Measurements from ENCODE around the gene KDM4D.
A peak's percentile ranks its signal among the peaks of the same experiment; 100 is the strongest.
"Not testable (repeated sequence)": the region's sequence is repeated elsewhere in the genome, so short reads cannot be mapped to it uniquely, and the experiment has no call there.

The KDM4D gene

DNA sequence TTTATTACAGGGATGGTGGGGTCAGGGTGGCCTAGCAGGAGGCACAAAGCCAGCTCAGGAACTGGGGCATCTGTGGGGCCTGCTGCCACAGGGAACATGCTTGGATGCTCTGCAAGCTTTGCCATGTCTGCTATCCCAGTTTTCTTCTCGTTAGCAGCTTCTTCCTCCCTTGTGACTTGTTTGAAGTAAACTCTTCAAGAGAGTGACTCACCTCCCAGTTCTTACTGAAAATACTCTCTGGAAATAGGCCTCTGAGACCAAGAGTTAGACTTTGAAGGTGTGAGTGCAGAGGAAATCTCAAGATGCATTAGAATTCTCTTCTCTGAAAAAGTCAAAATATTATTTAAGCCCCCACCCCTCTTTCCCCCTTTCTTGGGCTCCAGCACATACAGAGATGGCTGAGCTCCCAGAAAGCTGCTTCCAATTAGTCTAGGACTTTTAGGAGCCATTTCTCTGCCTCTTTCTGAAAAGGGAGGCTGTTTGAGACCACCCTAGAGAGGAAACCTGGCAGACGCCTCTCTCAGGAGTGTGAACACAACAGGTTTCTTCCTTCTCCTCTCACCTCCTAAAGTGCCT lies 15.3 kb upstream of the KDM4D start:
- no peak for DNase-seq (ENCODE audit: low read depth)

- no peak for DNase-seq (ENCODE audit: low read depth)
Measured at GRCh38 chr11:94959179-94959578, 14.3 kb upstream of the KDM4D start.

DNA sequence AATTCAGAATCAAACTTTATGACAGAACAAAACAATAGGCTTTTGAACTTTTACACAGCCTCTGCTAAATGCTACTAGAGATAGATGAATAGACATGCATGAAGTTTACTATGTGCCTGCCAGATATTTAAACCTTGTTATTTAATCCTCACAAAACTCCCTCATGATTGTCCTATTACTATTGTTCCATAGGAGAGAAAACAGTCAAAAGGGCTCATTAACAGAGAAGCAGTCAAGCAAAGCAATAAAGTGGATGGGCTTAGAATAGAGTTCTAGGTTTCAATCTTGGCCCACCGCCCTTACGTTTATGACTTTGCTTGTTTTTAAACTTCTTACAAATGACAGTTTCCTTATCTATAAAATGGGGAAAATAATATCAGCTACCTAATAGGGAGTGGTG lies 13.0 kb upstream of the KDM4D start:
- DNase-seq (ENCODE audit: low read depth) = no peak

DNA sequence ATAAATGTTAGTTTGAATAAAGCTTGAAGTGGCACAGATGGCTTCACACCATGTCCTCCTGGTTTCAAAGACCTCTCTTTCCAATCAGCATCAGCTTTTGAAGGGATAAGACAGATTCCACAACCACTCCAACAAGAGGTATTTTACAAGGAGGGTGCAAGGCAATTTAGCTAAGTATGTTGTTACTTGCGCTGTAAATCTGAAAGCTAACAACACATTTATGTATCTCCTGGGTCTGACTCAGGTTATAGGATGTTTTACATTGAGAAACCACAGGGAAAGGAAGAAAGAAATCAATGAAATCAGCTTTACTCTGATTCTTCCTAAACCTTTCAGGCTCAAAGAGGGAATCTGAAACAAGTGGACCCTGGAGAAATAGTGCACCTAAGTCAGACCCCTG lies 12.3 kb upstream of the KDM4D start:
- no peak for DNase-seq (ENCODE audit: low read depth)

- no peak for DNase-seq (ENCODE audit: low read depth)
Measured at GRCh38 chr11:94964934-94965333, 8.6 kb upstream of the KDM4D start.

DNA sequence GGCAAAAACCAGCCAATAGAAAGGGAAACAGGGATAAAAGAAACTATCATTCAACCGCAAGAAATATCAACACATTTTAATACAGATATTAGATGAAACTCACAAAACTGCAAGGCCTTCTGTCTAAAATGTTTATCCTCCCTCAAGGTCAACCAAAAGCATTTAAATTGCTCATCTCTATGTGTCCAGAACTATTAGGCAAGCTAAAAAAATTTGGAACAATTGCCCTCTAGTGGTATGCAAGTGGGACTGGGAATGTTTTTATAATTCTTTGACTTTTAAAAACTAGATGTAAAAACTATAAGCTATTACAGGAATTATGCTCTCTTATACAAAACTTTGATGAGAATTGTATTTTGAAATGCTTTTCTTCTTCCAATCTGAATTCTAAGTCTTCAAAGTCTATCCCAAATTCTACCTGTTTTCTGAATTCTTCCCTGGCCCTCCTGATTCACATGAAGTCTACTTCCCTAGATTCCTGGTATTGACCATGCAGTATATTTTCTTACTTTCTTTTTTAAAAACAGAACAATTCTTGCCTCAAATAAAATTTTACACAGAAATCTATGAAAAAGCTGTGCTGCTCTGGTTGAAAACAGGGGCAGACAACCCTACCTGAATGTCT lies 5.1 kb upstream of the KDM4D start:
- DNase-seq (ENCODE audit: low read depth) = peak; percentile 29

- no peak for DNase-seq (ENCODE audit: low read depth)
Measured at GRCh38 chr11:94972700-94973098, 810 bp upstream of the KDM4D start.

DNA sequence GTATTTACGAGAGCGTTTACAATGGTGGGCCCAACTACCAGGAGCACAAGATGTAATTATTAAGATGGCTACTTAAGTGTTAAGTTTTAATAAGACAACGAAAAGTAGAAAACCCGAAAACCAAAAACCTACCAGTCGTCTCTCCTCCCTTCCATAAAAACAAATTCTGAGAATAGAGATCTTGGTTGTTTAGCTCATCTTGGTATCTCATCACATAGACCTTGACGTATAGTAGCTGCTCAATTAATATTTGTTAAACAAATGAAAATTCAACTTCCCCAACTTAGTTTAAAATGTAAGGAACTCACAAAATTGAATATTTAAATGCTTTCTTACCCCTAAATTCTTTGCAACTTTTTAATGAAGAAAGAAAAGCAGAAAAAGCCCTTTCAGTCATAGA lies 669 bp downstream of the KDM4D start:
- no peak for DNase-seq (ENCODE audit: low read depth)

DNA sequence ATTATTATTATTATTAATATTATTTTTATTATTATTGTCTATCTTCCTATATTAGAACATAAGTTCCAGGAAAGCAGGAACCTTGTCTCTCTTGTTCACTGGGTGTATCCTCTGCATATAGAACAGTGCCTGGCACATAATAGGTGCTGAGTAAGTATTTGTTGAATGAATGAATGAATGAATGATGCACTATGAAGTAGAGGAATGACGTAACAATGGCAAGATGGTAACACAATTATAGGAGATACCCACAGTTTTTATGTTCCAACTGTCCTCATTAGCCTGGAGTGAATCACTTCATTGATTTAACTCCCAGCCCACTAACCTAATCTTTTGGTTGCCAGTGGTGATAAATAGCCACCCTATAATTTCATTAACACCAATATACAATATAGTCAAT lies 2.1 kb downstream of the KDM4D start:
- no peak for DNase-seq (ENCODE audit: low read depth)

GRCh38 chr11:94987378-94987777 lies 13.9 kb downstream of the KDM4D start:
- DNase-seq (ENCODE audit: low read depth) = no peak

- no peak for DNase-seq (ENCODE audit: low read depth)
Measured at GRCh38 chr11:94988748-94989147, 15.2 kb downstream of the KDM4D start.

DNA sequence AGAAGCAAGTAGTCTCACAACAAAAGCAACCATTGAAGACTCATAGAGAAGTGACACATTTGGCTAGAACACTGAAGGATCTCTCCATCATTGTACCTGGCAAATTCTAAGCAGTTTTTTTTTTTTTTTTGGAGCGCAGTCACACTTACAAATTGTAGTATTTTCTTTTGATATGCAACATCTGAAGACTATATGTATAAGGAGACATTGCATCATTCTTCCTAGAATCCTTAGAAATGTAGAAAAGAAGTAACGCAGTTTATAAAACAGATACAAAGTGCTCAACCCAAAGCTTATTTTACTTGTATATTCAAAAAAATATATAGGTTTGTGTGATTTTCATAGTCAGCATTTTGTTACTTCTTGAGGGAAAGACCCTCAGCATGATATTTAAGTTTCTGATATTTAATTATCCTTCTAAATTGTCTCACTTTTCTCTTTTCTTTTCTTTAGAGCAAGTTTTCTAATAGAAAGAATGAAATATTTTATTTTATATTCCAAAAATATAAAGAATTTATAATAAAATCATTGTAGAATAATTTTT lies 20.0 kb downstream of the KDM4D start:
- no peak for DNase-seq (ENCODE audit: low read depth)

DNA sequence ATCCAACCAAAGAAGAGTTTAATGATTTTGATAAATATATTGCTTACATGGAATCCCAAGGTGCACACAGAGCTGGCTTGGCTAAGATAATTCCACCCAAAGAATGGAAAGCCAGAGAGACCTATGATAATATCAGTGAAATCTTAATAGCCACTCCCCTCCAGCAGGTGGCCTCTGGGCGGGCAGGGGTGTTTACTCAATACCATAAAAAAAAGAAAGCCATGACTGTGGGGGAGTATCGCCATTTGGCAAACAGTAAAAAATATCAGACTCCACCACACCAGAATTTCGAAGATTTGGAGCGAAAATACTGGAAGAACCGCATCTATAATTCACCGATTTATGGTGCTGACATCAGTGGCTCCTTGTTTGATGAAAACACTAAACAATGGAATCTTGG lies 23.9 kb downstream of the KDM4D start:
- DNase-seq (ENCODE audit: low read depth) = no peak

GRCh38 chr11:94998285-94998684 lies 24.8 kb downstream of the KDM4D start:
- DNase-seq (ENCODE audit: low read depth) = no peak

DNA sequence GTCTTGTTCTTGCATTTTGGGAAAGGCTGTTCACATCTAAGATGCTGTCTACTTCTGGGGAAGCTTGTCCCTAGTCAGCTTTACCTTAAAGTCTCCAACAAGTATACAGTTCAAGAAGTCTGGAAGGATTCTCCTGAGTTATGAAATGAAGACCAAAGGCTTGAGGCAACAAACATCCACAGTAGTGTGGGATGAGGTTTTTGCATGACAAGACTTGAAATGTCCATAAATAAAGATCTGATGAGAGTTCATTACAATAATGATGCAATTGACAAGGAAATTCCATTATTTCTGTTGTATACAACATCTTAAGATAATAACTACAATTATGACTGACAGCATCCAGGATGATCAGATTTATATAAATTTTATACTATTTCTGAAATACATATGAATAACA lies 30.2 kb downstream of the KDM4D start:
- no peak for DNase-seq (ENCODE audit: low read depth)

GRCh38 chr11:95005642-95006041 lies 32.1 kb downstream of the KDM4D start:
- DNase-seq (ENCODE audit: low read depth) = no peak

DNA sequence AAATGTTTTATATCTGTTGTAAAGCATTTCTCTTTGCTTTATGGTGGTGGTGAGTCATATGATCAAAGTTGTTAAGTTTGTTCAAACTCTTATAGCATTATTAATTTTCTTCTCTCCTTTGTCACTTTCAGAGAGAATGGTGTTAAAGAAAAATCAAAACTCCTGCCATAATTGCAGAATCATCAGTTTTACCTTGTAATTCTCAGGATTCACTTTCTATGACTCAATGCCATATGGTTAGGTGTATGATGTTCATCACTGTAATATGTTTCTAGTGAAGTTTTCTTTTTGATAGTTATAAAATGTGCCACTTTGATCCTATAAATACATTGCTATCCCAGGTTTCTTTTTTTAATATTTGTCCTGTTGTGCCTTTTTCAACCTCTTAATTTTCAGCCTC lies 37.9 kb downstream of the KDM4D start:
- no peak for DNase-seq (ENCODE audit: low read depth)

DNA sequence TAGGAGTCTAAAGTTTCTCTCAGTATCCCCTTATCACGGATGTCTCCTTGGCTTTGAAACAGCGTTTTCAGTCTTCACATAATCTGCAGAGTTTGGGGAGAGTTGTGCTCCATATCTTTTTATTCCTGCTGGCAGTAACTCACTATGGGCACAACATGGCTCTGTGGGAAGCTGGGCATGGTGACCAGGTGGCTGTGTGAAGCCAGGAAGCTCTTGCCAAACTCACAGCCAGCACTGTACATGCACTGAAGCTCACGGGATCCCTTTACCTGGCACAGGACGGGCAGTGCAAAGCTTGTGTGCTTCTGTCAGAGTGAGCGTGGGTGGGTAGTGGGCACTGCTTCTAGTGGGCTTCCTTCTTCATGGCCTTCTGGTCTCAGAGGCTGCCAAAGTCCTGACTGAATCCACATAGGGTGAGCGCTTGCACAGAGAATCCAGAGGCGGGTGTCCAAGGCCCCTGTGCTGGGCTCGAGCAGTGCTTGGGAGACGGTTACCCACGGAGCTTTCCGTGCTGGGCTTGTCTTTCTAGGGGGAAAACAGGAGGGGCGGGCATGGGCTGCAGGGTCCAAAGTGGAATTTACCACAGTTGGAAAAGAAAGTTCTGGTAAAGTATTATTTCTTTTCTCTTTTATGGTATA lies 40.8 kb downstream of the KDM4D start:
- no peak for DNase-seq (ENCODE audit: low read depth)

- DNase-seq (ENCODE audit: low read depth) = no peak
Measured at GRCh38 chr11:95016139-95016538, 42.6 kb downstream of the KDM4D start.

GRCh38 chr11:95021468-95021867 lies 48.0 kb downstream of the KDM4D start:
- DNase-seq (ENCODE audit: low read depth) = not testable (repeated sequence)

DNA sequence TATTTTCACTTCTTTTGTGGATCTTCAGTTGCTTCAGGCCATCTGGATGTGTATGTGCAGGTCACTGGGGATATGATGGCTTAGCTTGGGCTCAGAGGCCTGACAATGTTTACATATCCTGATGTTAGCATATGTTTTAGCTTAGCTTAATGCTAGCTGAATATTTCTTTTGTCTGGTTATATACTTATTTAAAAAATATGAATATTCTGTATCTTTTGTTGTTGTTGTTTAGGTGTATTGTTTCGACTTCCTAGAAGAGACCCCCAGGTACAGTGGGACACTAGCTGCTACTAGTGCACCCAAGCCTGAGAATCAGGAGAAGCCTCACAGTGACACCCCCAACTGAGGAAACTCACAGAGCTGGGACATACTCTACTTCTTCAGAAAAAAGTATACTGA lies 51.4 kb downstream of the KDM4D start, which contains the start of gene KDM4E:
Gene KDM4E (plus strand): TSS at position 301 of the 400 bp plus-strand sequence. CDS start 300 bp downstream, outside the sequence.
- DNase-seq (ENCODE audit: low read depth) = no peak

GRCh38 chr11:95025594-95025993 lies 52.1 kb downstream of the KDM4D start:
- not testable (repeated sequence) for DNase-seq (ENCODE audit: low read depth)

DNA sequence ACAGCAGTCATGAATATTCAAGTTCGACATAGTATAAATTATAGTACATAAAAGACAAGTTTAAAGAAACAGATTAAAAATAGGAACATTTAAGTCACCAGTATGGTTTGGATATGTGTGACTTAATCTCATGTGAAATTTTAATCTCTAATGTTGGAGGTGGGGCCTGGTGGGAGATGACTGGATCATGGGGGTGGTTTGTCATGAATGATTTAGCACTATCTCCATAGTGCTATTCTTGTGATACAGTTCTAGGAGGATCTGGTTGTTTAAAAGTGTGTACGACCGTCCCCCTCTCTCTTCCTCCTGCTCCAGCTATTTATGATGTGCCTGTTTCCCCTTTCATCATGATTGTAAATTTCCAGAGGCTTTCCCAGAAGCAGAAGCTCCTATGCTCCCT lies 54.8 kb downstream of the KDM4D start:
- no peak for DNase-seq (ENCODE audit: low read depth)

Data from HS-5 (cell line).